ENCODE measurements around the gene KCNK13.

DNA sequence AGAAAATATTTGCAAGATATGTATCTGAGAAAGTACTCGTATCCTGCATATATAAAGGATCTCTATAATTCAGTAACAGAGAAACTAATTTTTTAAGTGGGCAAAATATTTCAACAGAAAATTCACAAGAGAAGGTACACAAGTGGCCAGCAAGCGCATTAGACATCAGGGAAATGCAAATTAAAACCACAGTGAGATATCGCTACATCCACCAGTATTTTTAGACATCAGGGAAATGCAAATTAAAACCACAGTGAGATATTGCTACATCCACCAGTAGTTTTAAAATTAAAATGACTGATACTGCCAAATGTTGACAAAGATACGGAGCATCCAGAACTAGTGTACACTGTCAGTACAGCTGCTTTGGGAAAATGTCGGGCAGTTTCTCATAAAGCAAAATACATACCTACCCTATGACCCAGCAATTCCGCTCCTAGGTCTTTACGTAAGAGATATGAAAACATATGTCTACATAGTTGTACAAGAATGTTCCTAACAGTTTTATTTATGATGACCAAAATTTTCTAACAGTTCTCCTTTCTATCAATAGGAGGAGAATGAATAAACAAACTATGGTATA, 2.8 kb upstream of the KCNK13 start:
- TF ChIP-seq, protein P1, sequence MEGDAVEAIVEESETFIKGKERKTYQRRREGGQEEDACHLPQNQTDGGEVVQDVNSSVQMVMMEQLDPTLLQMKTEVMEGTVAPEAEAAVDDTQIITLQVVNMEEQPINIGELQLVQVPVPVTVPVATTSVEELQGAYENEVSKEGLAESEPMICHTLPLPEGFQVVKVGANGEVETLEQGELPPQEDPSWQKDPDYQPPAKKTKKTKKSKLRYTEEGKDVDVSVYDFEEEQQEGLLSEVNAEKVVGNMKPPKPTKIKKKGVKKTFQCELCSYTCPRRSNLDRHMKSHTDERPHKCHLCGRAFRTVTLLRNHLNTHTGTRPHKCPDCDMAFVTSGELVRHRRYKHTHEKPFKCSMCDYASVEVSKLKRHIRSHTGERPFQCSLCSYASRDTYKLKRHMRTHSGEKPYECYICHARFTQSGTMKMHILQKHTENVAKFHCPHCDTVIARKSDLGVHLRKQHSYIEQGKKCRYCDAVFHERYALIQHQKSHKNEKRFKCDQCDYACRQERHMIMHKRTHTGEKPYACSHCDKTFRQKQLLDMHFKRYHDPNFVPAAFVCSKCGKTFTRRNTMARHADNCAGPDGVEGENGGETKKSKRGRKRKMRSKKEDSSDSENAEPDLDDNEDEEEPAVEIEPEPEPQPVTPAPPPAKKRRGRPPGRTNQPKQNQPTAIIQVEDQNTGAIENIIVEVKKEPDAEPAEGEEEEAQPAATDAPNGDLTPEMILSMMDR (IDR thresholded peaks at IDR 0.05) = no peak
- TF ChIP-seq, protein P2, sequence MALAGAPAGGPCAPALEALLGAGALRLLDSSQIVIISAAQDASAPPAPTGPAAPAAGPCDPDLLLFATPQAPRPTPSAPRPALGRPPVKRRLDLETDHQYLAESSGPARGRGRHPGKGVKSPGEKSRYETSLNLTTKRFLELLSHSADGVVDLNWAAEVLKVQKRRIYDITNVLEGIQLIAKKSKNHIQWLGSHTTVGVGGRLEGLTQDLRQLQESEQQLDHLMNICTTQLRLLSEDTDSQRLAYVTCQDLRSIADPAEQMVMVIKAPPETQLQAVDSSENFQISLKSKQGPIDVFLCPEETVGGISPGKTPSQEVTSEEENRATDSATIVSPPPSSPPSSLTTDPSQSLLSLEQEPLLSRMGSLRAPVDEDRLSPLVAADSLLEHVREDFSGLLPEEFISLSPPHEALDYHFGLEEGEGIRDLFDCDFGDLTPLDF (CRISPR knock-in tag; IDR thresholded peaks at IDR 0.05) = no peak
- TF ChIP-seq, protein P3, sequence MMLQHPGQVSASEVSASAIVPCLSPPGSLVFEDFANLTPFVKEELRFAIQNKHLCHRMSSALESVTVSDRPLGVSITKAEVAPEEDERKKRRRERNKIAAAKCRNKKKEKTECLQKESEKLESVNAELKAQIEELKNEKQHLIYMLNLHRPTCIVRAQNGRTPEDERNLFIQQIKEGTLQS (CRISPR knock-in tag; conservative IDR thresholded peaks at IDR 0.05) = no peak
- TF ChIP-seq, protein P4, sequence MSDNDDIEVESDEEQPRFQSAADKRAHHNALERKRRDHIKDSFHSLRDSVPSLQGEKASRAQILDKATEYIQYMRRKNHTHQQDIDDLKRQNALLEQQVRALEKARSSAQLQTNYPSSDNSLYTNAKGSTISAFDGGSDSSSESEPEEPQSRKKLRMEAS (CRISPR knock-in tag; IDR thresholded peaks at IDR 0.05) = no peak
- TF ChIP-seq KAT7 (CRISPR knock-in tag; IDR thresholded peaks at IDR 0.05; ENCODE audit: borderline replicate concordance) (no peak), ATF1 (CRISPR knock-in tag; IDR thresholded peaks at IDR 0.05) (no peak), GABPB1 (CRISPR knock-in tag; IDR thresholded peaks at IDR 0.05) (no peak), ESRRA (CRISPR knock-in tag; IDR thresholded peaks at IDR 0.05; ENCODE audit: borderline replicate concordance) (no peak), ZNF121 (CRISPR knock-in tag; IDR thresholded peaks at IDR 0.05) (no peak)
- TF ChIP-seq, protein P5, sequence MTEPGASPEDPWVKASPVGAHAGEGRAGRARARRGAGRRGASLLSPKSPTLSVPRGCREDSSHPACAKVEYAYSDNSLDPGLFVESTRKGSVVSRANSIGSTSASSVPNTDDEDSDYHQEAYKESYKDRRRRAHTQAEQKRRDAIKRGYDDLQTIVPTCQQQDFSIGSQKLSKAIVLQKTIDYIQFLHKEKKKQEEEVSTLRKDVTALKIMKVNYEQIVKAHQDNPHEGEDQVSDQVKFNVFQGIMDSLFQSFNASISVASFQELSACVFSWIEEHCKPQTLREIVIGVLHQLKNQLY (CRISPR knock-in tag; IDR thresholded peaks at IDR 0.05) = no peak
- TF ChIP-seq, protein P6, sequence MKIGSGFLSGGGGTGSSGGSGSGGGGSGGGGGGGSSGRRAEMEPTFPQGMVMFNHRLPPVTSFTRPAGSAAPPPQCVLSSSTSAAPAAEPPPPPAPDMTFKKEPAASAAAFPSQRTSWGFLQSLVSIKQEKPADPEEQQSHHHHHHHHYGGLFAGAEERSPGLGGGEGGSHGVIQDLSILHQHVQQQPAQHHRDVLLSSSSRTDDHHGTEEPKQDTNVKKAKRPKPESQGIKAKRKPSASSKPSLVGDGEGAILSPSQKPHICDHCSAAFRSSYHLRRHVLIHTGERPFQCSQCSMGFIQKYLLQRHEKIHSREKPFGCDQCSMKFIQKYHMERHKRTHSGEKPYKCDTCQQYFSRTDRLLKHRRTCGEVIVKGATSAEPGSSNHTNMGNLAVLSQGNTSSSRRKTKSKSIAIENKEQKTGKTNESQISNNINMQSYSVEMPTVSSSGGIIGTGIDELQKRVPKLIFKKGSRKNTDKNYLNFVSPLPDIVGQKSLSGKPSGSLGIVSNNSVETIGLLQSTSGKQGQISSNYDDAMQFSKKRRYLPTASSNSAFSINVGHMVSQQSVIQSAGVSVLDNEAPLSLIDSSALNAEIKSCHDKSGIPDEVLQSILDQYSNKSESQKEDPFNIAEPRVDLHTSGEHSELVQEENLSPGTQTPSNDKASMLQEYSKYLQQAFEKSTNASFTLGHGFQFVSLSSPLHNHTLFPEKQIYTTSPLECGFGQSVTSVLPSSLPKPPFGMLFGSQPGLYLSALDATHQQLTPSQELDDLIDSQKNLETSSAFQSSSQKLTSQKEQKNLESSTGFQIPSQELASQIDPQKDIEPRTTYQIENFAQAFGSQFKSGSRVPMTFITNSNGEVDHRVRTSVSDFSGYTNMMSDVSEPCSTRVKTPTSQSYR (CRISPR knock-in tag; IDR thresholded peaks at IDR 0.05) = no peak
- TF ChIP-seq, protein P7, sequence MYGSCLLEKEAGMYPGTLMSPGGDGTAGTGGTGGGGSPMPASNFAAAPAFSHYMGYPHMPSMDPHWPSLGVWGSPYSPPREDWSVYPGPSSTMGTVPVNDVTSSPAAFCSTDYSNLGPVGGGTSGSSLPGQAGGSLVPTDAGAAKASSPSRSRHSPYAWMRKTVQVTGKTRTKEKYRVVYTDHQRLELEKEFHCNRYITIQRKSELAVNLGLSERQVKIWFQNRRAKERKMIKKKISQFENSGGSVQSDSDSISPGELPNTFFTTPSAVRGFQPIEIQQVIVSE (CRISPR knock-in tag; IDR thresholded peaks at IDR 0.05; ENCODE audit: borderline replicate concordance) = no peak
